ENCODE data around the gene WDR33.

GRCh38 chr2:127740665-127741288, 70.2 kb downstream of the WDR33 start:
- TF ChIP-seq EZH2 (IDR thresholded peaks at IDR 0.05; ENCODE audit: insufficient read depth, poor library complexity, severe bottlenecking): no peak
- TF ChIP-seq EZH2phosphoT487 (IDR thresholded peaks at IDR 0.05; ENCODE audit: insufficient read depth, low read depth): no peak

All from GM23248 (cell line).